Measurements from ENCODE around the gene KDM2A.

The KDM2A gene

DNA sequence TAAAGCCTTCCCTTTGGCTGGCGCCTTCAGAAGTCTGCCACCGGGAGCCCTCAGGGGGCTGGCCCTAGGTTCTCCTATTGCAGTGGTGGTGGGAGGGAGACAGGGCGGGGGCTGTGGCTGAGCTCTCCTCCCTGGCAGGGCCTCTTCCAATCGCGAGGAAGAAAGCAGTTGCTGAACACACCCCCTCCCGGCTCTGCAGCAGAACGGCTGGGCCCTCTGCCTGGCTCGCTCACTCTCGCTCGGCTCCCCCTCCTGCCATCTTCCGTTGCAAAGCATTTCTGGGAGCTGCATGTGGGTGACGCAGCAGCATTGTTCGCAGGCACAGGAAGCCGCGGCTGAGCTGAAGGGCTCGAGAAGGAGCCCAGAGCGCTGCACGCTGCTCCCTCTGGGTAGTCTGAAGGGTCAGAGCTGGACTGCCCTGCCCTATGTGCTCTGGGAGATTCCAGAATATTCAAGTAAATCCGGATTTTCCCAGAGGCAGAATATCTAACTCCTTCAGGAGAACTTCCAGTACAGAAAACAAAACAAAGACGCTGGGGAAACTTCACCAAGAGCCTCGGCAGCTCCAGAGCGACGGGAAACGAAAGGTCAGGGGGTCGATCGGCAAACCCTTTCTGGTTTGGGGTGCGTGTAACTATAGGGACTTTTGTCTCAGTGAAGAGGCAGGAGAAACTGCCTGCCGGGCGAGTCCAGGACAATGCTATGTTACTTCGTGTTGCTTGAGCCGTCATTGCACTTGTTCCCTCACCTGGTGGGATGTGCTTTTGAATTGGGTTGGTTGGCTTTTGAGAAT is 120.9 kb downstream of the KDM2A start:
- peak; percentile 98 for DNase-seq

DNA sequence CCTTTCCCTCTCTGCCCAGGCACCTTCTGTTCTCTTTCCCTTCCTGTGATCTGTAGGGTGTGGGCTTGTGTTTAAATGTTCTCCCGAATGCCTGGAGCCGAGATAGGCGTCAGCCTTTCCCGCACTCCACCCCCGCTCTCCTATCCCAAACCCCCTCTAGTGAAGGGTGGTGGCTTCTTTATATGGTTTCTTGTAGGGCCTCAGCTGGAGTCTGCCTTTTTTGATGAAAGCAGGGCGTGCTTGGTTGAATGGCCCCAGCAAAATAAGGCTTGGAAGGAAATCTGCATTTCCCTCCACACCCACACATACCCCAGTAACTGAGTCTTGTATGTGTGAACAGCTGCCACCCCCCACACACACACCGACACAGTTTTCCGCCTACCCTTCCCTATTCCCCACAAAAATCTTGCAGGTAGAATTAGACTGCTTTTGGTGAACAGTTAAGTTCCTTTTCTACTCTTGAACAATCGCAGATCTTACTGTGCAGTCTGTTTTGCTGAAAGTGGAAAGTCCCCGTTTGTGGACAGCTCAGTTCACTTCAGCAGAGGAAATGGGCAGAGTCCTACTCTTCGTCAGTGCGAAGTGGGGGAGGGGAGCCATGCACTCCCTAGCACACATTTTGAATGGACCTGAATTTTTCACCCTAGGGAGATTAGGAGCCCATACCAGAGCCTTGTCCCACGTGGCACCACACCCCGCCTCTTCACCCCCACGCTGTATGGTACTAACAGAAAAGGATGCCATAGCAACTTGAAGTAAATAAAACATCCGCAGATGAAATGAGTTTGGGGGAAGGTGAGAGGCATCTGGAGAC is 121.7 kb downstream of the KDM2A start:
- peak; percentile 15 for DNase-seq

- DNase-seq, result no peak
Observed at GRCh38 chr11:67242548-67242947, 123.5 kb downstream of the KDM2A start.

- no peak for DNase-seq
Observed at GRCh38 chr11:67243051-67243450, 124.0 kb downstream of the KDM2A start.

DNA sequence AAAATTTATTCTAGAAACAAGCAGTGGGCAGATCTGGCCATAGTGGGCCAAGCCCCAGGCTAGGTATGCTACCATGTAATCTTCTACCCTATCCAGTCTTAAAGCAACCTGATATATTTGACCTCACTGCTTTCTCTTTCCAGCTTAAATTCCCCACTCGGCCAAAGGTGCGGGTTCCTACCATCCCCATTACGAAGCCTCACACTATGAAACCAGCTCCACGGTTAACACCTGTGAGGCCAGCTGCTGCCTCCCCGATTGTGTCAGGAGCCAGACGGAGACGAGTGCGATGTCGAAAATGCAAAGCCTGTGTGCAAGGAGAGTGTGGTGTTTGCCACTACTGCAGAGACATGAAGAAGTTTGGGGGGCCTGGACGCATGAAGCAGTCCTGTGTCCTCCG is 126.0 kb downstream of the KDM2A start:
- DNase-seq, result no peak

- DNase-seq, result no peak
Observed at GRCh38 chr11:67247946-67248550, 129.0 kb downstream of the KDM2A start.

- DNase-seq, result no peak
Observed at GRCh38 chr11:67248653-67249052, 129.6 kb downstream of the KDM2A start.

DNA sequence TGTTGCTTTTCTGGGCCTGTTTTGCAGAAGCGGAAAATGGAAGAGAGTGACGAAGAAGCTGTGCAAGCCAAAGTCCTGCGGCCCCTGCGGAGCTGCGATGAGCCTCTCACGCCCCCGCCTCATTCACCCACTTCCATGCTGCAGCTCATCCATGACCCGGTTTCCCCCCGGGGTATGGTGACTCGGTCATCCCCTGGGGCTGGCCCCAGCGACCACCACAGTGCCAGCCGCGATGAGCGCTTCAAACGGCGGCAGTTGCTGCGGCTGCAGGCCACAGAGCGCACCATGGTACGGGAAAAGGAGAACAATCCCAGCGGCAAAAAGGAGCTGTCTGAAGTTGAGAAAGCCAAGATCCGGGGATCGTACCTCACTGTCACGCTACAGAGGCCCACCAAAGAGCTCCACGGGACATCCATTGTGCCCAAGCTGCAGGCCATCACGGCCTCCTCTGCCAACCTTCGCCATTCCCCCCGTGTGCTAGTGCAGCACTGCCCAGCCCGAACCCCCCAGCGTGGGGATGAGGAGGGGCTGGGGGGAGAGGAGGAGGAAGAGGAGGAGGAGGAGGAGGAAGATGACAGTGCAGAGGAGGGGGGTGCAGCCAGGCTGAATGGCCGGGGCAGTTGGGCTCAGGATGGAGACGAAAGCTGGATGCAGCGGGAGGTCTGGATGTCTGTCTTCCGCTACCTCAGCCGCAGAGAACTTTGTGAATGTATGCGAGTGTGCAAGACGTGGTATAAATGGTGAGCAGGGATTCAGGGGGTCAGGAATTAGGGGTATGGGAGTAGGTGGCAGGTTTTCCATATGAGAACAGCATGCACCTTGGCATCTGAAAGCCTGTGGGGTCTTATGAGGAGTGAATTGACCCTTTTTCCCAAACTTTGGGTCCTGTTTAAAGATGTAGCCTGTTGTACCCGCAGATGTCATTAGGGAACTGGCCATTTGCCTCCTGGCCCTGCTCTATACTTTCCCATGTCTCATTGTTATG is 131.3 kb downstream of the KDM2A start:
- no peak for DNase-seq

DNA sequence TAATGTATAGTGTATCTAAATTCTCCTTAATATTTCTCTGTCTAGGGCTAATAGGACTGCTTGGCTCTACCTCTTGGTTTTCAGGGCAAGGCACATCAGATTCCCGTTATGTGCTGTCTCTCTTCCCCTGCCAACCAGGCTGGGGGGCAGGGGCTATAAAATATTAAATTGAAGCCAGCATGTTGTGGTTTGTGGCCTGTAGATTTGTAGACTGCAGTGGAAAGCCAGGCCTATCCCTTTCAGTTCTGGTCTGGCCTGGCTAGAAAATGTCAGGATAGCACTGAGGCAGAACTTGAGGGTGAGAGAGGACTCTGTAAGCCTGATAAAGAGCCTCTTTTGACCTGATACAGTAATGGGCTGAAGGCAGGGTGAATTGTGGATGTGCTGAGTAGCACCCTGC is 132.8 kb downstream of the KDM2A start:
- DNase-seq, result no peak

DNA sequence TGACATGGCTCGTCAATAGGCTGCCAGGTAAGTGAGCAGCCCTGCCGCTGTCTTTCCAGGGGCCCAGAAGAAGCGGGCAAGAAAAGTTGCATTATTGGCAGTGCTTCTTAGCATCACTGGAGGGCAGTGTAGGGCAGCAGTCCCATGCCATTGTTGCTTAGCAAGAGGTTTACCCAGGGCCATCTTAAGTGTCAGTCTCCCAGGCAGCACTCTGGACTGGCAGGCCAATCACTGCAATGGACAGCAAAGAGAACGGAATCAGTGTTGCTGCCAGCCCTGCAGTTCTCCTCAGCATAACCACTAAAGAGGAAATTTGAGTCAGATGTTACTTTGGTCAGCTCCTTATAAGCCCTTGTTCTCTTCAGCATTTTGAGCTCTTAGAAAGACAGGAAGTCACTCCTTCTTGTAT is 133.8 kb downstream of the KDM2A start:
- DNase-seq, result no peak

DNA sequence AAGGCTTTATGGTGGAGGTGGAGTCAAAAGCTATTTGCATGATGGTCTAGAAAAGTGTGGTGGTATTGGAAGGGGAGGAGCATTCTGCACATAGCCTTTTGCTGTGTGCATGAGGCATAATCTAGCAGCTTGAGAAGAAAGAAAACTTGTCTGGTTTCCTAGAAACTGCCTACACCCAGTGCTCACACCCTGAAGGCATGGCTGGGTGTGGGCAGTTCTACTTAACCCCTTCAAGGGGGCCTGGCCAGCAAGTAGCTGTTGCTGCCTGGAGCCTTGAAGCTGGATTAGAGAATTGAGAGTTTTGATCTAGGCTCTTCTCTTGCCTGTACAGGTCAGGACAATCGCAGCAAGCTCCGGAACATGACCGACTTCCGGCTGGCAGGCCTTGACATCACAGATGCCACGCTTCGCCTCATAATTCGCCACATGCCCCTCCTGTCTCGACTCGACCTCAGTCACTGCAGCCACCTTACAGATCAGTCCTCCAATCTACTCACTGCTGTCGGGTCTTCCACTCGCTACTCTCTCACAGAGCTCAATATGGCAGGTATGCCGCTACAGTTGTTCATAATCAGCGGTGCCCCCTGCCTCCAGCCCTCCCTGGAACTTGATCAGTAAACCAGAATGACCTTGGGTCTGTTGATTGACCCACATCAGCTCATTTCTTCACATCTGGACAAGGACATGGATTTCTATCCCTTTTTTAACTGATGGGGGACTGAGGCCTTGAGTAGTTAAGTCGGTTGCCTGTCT is 135.0 kb downstream of the KDM2A start:
- no peak for DNase-seq

- DNase-seq, result no peak
Observed at GRCh38 chr11:67254798-67255197, 135.7 kb downstream of the KDM2A start.

- DNase-seq, result no peak
Observed at GRCh38 chr11:67255353-67255752, 136.3 kb downstream of the KDM2A start.

- no peak for DNase-seq
Observed at GRCh38 chr11:67255864-67256263, 136.8 kb downstream of the KDM2A start.

GRCh38 chr11:67256477-67257135 is 137.5 kb downstream of the KDM2A start:
- no peak for DNase-seq

DNA sequence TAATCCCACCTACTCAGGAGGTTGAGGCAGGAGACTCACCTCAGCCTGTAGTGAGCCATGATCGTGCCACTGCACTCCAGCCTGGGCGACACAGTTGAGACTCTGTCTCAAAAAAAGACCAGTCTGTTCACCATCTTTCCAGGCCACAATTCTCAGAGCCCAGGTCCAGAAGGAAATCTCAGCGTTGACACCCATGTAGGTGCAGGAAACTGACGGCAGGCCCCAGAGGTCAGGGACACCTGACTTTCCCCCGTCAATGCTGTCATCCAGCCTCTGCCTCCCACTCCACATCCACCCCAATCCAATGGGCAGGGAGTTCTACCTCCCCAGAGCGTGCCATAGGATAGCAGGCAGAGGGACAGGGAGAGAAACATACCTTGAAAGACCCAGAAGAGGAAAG is 141.3 kb downstream of the KDM2A start:
- no peak for DNase-seq

DNA sequence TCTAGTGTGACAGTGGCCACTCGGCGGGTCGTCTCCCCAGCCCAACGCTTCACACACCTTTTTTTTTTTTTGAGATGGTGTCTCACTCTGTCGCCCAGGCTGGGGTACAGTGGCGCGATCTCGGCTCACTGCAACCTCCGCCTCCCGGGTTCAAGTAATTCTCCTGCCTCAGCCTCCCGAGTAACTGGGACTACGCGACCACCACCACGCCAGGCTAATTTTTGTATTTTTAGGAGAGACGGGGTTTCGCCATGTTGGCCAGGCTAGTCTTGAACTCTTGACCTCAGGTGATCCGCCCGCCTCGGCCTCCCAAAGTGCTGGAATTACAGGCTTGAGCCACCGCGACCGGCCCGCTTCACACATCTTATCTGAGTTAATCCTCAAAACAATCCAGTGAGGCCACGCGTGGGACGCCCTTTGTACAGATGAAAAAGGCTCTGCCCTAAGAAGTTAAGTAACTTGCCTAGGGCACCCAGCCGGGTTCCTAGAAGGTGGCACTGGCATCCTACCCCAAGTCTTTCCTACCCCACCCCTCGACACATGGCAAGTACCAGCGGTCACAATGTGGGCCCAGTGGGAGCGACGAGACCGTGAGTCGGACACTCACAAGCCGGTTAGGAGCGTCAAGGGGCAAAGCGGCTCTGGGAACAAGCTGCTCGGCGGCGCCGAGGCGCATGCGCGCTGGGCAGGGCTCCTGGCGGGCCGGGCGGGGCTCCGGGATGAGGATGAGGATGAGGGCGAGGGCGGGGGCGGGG is 142.0 kb downstream of the KDM2A start:
- peak; percentile 36 for DNase-seq

GRCh38 chr11:67261640-67261945 is 142.5 kb downstream of the KDM2A start:
- DNase-seq, result no peak

DNA sequence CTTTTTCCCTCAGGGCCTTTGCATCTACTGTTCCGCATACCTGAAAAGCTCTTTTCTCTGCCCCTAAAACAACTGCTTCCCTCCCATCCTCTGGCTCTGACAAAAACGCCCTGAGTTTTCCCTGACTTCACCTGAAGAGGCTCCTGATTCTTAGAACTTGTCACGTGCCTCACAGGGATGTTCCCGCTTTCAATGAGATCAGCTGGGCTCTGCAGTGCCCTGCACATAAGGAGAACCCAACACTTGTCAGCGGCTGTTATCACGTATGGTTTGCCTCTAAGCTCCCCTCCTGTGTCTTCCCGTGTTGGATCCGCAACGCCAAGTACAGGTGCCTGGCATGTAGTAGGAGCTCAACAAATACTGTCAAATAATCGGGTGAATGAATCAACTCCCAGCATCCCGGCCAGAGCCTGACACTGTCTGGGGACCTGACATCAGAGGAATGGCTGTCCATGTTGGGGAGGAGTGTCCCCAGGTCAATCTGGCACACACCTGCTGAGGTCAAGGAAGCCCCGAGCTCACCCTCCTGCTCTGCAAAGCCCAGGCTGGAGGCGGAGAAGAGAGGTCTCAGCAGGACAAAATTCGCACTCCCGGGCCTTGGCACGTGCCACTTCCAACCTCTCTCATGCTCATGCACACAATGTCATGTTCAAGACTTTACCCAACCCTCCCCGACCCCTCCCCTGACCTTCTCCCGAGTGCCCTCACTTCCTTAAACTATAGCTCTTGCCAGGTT is 143.1 kb downstream of the KDM2A start:
- DNase-seq, result no peak
